ENCODE measurements around the gene KDM1B.

KDM1B gene

DNA sequence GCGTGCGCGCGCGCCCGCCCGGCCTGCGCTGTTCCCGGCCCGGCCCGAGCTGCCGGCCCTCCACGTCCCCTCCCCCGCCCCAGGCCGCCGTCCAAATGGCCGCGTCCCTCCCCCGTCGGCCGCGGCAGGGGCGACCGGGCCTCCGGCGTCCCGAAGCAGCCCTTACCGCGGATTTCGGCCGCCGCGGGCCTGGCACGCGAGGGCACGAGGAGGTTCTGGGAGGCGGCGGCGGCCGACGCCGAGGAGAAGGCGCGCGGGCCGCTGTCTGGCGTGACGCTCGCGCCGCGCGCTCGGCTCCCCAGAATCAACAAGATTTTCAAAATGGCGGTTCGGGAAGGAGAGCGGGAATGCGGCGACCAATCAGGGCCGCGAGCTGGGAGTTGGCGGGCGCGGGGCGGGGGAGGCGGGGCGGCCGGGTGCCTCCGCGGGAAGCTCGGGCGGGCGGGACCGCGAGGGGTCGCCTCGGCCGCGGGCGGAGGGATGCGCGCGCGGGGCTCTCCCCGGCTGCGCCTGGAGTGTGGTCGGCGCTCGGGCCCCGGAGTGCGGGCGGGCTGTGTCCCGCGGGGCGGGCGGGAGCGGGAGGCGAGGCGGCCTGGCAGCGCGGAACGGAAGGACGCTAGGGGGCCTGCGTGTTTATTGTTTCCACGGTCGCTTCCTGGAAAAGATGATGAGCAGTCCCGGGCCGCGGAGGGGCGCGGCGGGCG is 109.1 kb downstream of the KDM1B start, which contains the start of gene DEK:
Gene DEK, minus strand, starts transcription at position 312 of the 704 bp plus-strand sequence. CDS start 543 bp downstream, outside the sequence.
- peaks cover 25% of the 10 kb centered on the region for H3K4me1 ChIP-seq (ENCODE audit: low read length)
- H3K9me2 ChIP-seq (replicated peaks; ENCODE audit: insufficient read depth, low read length): no peaks in the 10 kb centered on the region
- TF ChIP-seq EZH2phosphoT487 (IDR thresholded peaks at IDR 0.05; ENCODE audit: low read length): no peak
- TF ChIP-seq EZH2 (optimal IDR thresholded peaks at IDR 0.05; ENCODE audit: low read depth, low read length): no peak
- TF ChIP-seq, protein P1, sequence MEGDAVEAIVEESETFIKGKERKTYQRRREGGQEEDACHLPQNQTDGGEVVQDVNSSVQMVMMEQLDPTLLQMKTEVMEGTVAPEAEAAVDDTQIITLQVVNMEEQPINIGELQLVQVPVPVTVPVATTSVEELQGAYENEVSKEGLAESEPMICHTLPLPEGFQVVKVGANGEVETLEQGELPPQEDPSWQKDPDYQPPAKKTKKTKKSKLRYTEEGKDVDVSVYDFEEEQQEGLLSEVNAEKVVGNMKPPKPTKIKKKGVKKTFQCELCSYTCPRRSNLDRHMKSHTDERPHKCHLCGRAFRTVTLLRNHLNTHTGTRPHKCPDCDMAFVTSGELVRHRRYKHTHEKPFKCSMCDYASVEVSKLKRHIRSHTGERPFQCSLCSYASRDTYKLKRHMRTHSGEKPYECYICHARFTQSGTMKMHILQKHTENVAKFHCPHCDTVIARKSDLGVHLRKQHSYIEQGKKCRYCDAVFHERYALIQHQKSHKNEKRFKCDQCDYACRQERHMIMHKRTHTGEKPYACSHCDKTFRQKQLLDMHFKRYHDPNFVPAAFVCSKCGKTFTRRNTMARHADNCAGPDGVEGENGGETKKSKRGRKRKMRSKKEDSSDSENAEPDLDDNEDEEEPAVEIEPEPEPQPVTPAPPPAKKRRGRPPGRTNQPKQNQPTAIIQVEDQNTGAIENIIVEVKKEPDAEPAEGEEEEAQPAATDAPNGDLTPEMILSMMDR (IDR thresholded peaks at IDR 0.05; ENCODE audit: low read length): peak; percentile 38
- H3K27ac ChIP-seq (ENCODE audit: low read length): peak within 1 kb of the TSS; percentile 55; the same call in 1 of the 2 replicates
- no peaks in the 10 kb centered on the region; the same call in 1 of the 2 replicates for H3K36me3 ChIP-seq (replicated peaks; ENCODE audit: insufficient read depth, low read length)
- peaks cover 46% of the 10 kb centered on the region for H3K79me2 ChIP-seq (ENCODE audit: low read length)
- peak within 1 kb of the TSS; percentile 75 for H3K9ac ChIP-seq (ENCODE audit: low read length)
- H3K4me2 ChIP-seq (ENCODE audit: low read depth, low read length): peak within 1 kb of the TSS; percentile 90
- no peaks in the 10 kb centered on the region; the same call in 1 of the 2 replicates for H3K27me3 ChIP-seq (replicated peaks; ENCODE audit: insufficient read depth, low read length)
- peak within 1 kb of the TSS; percentile 81 for H3K4me3 ChIP-seq (ENCODE audit: low read length)
- DNase-seq: peak; percentile 68
- H3K9me3 ChIP-seq (replicated peaks; ENCODE audit: insufficient read depth, low read length): no peaks in the 10 kb centered on the region
- H4K20me1 ChIP-seq (ENCODE audit: insufficient read depth, low read length): peaks cover 27% of the 10 kb centered on the region
- H2AFZ ChIP-seq (ENCODE audit: low read length): peak within 1 kb of the TSS; percentile 90
- peaks cover 10% of the 10 kb centered on the region; the same call in 1 of the 2 replicates for H3F3A ChIP-seq (ENCODE audit: insufficient read depth, low read length)

DNA sequence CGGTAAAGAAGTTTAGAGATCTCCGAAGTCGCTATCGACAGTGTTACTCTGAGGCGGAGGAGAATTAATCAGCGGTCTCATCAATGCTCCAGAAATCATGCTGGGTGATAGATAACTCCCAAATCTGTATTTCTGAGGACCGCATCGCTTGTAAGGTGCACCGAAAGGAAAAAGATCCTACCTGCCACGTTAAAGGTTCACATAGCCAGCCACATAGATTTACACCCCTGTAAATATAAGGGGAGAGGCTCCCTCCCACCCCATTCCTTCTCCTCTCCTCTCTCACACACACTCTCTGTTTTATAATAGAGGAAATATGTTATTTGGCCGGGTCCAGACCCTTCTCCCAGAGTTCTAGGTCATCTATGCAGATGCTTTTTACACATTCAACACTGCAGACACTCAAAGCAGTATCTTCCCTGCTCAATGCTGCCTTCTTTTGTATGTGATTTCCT is 109.7 kb downstream of the KDM1B start:
- no peaks in the 10 kb centered on the region for H3K9me2 ChIP-seq (replicated peaks; ENCODE audit: insufficient read depth, low read length)
- TF ChIP-seq, protein P1 (IDR thresholded peaks at IDR 0.05; ENCODE audit: low read length): no peak
- no peak for TF ChIP-seq EZH2phosphoT487 (IDR thresholded peaks at IDR 0.05; ENCODE audit: low read length)
- no peak for TF ChIP-seq EZH2 (optimal IDR thresholded peaks at IDR 0.05; ENCODE audit: low read depth, low read length)
- H3K4me3 ChIP-seq (ENCODE audit: low read length): peak overlapping the region; percentile 63
- peaks cover 10% of the 10 kb centered on the region; the same call in 1 of the 2 replicates for H3F3A ChIP-seq (ENCODE audit: insufficient read depth, low read length)
- H2AFZ ChIP-seq (ENCODE audit: low read length): peak overlapping the region; percentile 90
- H3K9ac ChIP-seq (ENCODE audit: low read length): peak overlapping the region; percentile 51; the same call in 1 of the 2 replicates
- H3K79me2 ChIP-seq (ENCODE audit: low read length): peaks cover 40% of the 10 kb centered on the region
- peak overlapping the region; percentile 42; the same call in 1 of the 2 replicates for H3K27ac ChIP-seq (ENCODE audit: low read length)
- H3K9me3 ChIP-seq (replicated peaks; ENCODE audit: insufficient read depth, low read length): no peaks in the 10 kb centered on the region
- DNase-seq: no peak
- peaks cover 21% of the 10 kb centered on the region for H4K20me1 ChIP-seq (ENCODE audit: insufficient read depth, low read length)
- no peaks in the 10 kb centered on the region; the same call in 1 of the 2 replicates for H3K27me3 ChIP-seq (replicated peaks; ENCODE audit: insufficient read depth, low read length)
- no peaks in the 10 kb centered on the region for H3K36me3 ChIP-seq (replicated peaks; ENCODE audit: insufficient read depth, low read length)
- peak overlapping the region; percentile 75 for H3K4me2 ChIP-seq (ENCODE audit: low read depth, low read length)
- H3K4me1 ChIP-seq (ENCODE audit: low read length): peaks cover 25% of the 10 kb centered on the region

DNA sequence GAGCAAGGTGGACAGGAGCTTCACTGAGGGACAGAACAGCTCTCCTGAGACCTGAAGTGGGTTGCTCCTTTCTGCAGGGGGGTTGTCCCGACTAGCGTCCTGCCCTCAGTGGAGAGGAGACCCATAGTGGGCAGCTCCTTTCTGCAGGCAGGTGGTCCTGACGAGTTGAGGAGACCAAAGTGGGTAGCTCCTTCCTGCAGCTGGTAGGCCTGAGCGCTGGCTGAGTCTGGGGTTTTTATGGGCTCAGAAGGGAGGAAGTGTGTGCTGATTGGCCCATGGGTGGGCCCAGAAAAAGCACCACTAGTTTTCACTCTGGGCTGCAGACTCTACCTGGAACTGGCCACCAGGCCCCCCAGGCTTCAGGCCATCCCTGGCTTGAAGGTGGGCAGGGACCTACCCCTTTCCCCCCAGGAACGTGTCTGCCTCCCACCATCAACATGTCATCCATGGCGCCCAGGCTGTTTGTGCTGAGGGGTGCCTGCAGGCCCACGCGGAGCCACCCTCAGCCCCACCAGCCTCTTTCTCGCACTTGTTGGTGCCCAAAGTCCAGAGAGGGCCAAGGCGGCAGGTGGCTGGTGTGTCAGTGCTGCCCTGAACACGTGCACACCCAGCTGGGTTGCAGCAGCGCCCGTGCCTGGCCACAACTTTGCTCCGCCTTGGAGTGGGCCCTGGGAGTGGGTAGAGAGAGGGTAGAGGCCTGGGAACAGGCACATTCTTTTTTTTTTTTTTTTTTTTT is 110.7 kb downstream of the KDM1B start:
- Histone ChIP-seq H3K4me2 (ENCODE audit: low read depth, low read length) (no peak overlapping the region), H3K27ac (ENCODE audit: low read length) (no peak overlapping the region), H2AFZ (ENCODE audit: low read length) (no peak overlapping the region), H3K36me3 (replicated peaks; ENCODE audit: insufficient read depth, low read length) (no peaks in the 10 kb centered on the region), H3K9me2 (replicated peaks; ENCODE audit: insufficient read depth, low read length) (no peaks in the 10 kb centered on the region), H3K4me3 (ENCODE audit: low read length) (no peak overlapping the region), H3K79me2 (ENCODE audit: low read length) (peaks cover 30% of the 10 kb centered on the region), H3F3A (ENCODE audit: insufficient read depth, low read length) (0 out of 2 replicates have a peak, but pooled peaks cover 6% of the 10 kb centered on the region), H3K9me3 (replicated peaks; ENCODE audit: insufficient read depth, low read length) (no peaks in the 10 kb centered on the region), H3K4me1 (ENCODE audit: low read length) (peaks cover 16% of the 10 kb centered on the region), H3K9ac (ENCODE audit: low read length) (no peak overlapping the region), H4K20me1 (ENCODE audit: insufficient read depth, low read length) (peaks cover 13% of the 10 kb centered on the region), H3K27me3 (replicated peaks; ENCODE audit: insufficient read depth, low read length) (no peaks in the 10 kb centered on the region; the same call in 1 of the 2 replicates)
- DNase-seq: no peak
- TF ChIP-seq EZH2 (optimal IDR thresholded peaks at IDR 0.05; ENCODE audit: low read depth, low read length): no peak
- TF ChIP-seq, protein P1 (IDR thresholded peaks at IDR 0.05; ENCODE audit: low read length): no peak
- no peak for TF ChIP-seq EZH2phosphoT487 (IDR thresholded peaks at IDR 0.05; ENCODE audit: low read length)
